Measurements from ENCODE around the gene STPG2.
A peak's percentile ranks its signal among the peaks of the same experiment; 100 is the strongest.
"Not testable (repeated sequence)": the region's sequence is repeated elsewhere in the genome, so short reads cannot be mapped to it uniquely, and the experiment has no call there.

The STPG2 gene

GRCh38 chr4:97938141-97938540, 205.1 kb downstream of the STPG2 start:
- no peak for DNase-seq

DNA sequence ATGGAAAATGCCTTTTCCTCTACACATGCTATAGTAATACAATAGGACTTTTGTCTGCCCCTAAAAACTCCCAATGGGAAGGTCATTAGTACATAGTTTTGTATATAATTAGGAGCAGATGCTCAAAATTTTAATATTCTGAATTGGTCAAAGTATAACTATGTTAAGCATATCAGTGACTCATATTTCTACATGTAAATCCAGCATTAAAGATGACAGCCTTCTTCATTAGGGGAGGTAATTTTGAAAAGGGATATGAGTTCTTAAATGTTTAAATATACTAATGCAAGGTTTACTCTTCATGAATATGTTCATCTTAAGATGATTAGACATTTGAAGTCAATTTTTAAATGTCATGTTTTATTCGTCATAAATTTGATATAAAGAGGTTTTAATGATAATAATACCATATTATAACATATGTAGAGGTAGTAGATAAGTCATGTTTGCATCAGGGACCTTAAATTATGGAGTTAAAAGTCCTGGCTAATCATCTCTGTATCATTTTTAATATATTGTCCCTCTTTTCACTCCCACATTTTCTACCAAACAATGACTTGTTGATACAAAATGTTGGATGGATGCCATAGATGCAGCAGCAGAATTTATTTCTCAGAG, 218.8 kb downstream of the STPG2 start:
- no peak for DNase-seq

GRCh38 chr4:97923096-97923495, 220.2 kb downstream of the STPG2 start:
- DNase-seq: no peak

DNA sequence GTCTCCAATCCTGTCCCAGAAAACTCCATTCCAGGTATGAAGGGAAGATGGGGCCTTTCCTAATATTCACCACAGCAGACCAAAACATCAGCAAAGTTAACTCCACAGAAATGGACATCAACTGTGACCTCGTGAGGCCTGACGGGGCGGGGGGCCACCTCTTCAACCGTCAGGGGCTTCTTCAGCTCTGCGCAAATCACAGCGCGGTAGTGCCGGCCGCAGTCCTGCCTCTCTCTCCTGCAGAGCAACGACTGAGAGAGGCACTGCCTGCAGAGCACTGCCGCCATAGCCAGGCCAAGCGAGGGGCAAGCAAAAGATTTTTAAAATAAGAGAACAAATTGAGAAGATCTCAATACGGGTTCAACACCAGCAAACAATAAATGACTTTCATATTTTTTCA, 226.2 kb downstream of the STPG2 start:
- DNase-seq: no peak

DNA sequence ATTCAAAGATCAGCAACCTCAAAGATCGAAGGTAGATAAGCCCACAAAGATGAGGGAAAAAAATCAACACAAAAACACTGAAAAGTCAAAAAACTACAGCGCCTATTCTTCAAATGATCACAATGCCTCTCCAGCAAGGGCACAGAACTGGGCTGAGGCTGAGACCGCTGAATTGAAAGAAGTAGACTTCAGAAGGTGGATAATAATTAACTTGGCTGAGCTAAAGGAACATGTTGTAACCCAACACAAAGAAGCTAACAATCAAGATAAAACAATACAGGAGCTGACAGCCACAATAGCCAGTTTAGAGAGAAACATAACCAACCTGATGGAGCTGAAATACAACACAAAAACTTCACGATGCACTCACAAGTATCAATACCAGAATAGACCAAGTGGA, 231.1 kb downstream of the STPG2 start:
- no peak for DNase-seq

DNA sequence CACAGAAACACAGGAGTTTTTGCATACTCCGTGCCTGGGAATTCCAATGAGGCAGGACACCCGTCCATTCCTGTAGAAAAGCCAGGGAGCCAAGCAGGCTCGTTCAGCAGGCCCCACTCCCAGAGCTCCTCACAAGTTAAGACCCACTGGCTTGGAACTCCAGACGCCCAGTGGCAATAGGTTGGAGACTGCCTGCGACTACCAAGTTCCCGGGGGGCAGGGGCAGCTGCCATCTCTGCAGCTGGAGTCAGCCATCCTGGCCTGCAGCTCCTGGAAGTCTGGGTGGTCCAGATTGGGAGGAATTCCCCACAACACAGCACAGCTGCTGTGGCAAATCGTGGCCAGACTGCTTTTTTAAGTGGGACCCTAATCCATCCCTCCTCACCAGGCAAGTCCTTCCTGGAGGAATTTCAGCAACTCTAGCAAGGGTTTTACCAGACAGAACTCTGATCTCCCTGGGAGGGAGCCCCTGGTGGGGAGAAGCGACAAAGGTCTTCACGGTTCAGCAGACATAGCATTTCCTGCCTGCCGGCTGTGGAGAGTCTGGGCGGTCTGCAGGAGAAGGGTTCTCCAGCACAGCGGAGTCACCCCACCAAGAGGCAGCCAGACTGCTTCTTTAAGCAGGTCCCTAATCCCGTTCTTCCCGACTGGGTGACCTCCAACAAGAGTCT, 231.9 kb downstream of the STPG2 start:
- DNase-seq: no peak

GRCh38 chr4:97910005-97910404, 233.3 kb downstream of the STPG2 start:
- DNase-seq: no peak

DNA sequence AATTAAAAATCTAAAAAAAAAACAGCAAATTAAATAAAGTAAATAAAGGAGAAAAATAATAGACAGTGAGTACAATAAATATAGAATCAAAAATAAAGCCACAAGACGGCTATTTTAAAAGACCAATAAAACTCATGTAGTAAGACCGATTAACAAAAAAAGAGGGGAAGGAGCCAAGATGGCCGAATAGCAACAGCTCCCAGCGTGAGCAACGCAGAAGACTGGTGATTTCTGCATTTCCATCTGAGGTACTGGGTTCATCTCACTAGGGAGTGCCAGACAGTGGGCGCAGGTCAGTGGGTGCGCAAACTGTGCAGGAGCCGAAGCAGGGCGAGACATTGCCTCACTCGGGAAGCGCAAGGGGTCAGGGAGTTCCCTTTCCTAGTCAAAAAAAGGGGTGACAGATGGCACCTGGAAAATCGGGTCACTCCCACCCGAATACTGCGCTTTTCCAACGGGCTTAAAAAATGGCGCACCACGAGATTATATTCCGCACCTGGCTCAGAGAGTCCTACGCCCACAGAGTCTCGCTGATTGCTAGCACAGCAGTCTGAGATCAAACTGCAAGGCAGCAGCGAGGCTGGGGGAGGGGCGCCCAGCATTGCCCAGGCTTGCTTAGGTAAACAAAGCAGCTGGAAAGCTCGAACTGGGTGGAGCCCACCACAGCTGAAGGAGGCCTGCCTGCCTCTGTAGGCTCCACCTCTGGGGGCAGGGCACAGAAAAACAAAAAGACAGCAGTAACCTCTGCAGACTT, 239.7 kb downstream of the STPG2 start:
- not testable (repeated sequence) for DNase-seq

DNA sequence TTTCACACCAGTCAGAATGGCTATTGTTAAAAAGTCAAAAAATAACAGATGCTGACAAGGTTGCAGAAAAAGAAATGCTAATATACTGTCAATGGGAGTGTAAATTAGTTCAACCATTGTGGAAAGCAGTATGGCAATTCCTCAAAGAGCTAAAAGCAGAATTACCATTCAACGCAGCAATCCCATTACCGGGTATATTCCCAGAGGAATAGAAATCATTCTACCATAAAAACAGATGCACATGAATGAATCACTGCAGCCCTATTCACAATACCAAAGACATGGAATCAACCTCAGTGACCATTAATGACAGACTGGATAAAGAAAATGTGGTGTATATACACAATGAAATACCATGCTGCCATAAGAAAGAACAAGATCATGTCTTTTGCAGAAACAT, 243.0 kb downstream of the STPG2 start:
- no peak for DNase-seq

GRCh38 chr4:97892592-97893266, 250.5 kb downstream of the STPG2 start:
- DNase-seq: peak; percentile 86

GRCh38 chr4:97879942-97880341, 263.3 kb downstream of the STPG2 start:
- DNase-seq: no peak

DNA sequence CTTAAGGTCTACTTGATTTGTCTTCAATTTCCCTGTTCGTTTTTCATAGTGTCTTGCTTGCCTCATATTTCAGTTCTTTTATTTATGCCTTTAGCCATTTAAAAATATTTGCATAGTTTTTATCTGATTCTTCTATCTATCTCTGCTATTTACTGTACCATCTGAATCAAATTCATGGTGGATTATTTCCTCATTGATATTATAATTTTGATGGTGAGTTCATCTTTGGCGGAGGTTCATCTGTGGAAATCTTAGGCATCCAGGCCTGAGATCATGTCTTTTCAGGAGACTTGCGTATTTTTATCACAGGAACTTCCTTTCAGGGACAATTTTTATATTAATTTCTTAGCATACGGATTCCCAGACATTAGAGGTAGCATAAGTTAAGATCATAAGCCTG, 275.2 kb downstream of the STPG2 start:
- peak; percentile 21 for DNase-seq

GRCh38 chr4:97867557-97868091, 275.7 kb downstream of the STPG2 start:
- no peak for DNase-seq

DNA sequence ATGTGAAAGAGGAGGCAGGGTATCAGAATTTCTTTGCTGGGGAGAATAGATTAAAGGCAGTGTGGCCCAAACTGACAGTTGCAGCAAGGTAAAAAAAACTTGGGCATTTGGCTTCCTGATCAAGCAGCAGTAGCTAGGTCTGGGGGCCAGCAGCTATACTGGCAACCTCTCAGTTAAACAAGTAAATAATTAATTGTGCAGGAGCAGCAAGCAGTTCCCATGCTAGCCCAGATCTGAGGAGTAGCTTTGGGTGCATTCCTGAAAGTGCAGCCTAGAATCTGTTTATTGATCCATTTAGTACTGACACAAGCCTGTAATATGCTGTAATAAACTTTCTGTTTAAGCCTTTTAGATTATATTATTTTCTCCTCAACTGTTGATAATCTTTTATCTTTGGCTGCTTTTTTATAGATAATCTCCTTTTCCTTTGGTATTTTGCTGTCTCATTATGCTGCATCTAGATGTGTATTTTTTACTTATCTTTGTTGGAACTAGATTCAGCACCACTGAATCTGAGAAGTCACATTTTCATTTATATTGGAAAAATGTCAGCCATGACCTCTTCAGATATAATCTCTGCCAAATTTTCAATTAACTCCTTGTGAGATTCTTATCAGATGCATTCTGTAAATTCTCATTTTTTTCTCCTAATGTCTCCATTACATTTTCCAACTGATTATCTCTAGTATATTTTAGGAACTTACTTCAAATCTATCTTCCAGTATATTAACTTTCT, 276.3 kb downstream of the STPG2 start:
- no peak for DNase-seq

- no peak for DNase-seq
Measured at GRCh38 chr4:97851115-97851514, 292.2 kb downstream of the STPG2 start.

DNA sequence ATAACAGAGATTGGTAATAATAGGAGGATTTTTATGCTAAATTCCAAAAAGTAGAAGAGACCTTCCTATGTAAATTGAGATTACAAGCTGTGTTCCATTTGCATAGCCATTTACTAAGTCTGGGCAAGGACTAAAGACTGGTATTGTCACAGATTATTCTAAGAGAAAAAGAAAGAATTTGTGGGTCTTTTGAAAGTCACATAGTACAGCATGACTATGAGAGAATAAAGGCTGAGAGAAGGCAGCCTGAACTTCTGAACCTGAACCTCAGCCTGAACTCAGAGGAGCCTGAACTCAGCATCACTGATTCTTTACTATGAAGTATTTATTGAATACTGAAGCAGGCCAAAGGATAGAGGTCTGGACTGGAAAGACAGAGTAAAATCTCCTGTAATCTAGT, 297.5 kb downstream of the STPG2 start:
- DNase-seq: no peak

DNA sequence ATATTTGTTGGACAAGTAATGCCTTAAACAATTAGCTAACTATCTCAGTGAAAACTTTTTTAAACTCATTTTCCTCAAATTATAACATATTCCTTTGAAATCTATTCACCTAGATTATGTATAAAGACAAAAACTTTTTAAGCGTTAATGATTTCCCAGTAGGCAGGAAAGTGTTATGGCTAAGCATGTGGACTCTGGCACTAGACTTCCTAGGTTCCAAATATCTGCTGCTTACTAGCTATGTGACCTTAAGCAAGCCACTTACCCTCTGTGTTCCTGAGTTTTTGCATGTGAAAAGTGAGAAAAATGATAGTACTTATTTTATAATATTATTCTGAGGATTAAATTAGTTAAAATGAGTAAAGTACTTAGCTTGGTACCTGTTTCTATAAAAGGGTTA, 301.8 kb downstream of the STPG2 start:
- no peak for DNase-seq

DNA sequence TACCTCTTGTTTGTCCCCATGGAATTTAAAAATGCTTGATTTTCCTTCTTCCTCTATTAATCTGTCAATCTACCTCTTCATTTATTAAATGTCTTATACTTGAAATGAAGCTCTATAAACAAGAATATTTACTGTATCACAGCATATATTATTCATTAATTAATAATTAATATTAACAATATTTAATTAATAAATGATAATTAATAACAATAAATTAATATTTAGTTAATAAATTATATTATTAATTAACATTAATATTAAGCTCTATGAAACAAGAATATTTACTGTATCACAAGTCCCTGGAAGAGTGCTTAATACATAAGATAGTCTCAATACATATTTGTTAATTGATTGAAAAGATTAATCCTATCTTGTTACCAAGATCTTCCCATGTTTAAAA, 306.6 kb downstream of the STPG2 start:
- DNase-seq: no peak

- no peak for DNase-seq
Measured at GRCh38 chr4:97828646-97829045, 314.6 kb downstream of the STPG2 start.

GRCh38 chr4:97819294-97819693, 324.0 kb downstream of the STPG2 start:
- no peak for DNase-seq

- no peak for DNase-seq
Measured at GRCh38 chr4:97812768-97813167, 330.5 kb downstream of the STPG2 start.

GRCh38 chr4:97786306-97786920, 356.9 kb downstream of the STPG2 start:
- DNase-seq: no peak
